GM19240 (cell line): Measurements from ENCODE around the gene ZBTB18.
A peak's percentile ranks its signal among the peaks of the same experiment; 100 is the strongest.
"Not testable (repeated sequence)": the region's sequence is repeated elsewhere in the genome, so short reads cannot be mapped to it uniquely, and the experiment has no call there.

Source experiments
- DNase-seq: peaks from one replicate; pipeline ENCODE4 v3.0.0; 2011; ENCODE audit warnings: low spot score; ENCODE audit not compliant: insufficient read length

The ZBTB18 gene

GRCh38 chr1:244041466-244042120 is 9.5 kb upstream of the ZBTB18 start:
- DNase-seq: no peak

GRCh38 chr1:244042293-244042692 is 8.8 kb upstream of the ZBTB18 start:
- no peak for DNase-seq

GRCh38 chr1:244044423-244044822 is 6.7 kb upstream of the ZBTB18 start:
- DNase-seq: no peak

- DNase-seq: not testable (repeated sequence)
These were observed 4.8 kb upstream of the ZBTB18 start for GRCh38 chr1:244046254-244046653.

- no peak for DNase-seq
These were observed 4.0 kb upstream of the ZBTB18 start for GRCh38 chr1:244046907-244047611.

GRCh38 chr1:244047621-244048255 is 3.3 kb upstream of the ZBTB18 start:
- no peak for DNase-seq

- peak; percentile 90 for DNase-seq
These were observed 2.6 kb upstream of the ZBTB18 start for GRCh38 chr1:244048256-244049161.

GRCh38 chr1:244049162-244050013 is 1.7 kb upstream of the ZBTB18 start:
- DNase-seq: no peak

- DNase-seq: no peak
These were observed 859 bp upstream of the ZBTB18 start for GRCh38 chr1:244050014-244050834.

GRCh38 chr1:244052016-244052727 is 1.1 kb downstream of the ZBTB18 start:
- no peak for DNase-seq

GRCh38 chr1:244052728-244053312 is 1.7 kb downstream of the ZBTB18 start:
- DNase-seq: no peak

- DNase-seq: no peak
These were observed 2.7 kb downstream of the ZBTB18 start for GRCh38 chr1:244053831-244054230.

GRCh38 chr1:244054247-244054923 is 3.3 kb downstream of the ZBTB18 start:
- DNase-seq: no peak

- no peak for DNase-seq
These were observed 3.8 kb downstream of the ZBTB18 start for GRCh38 chr1:244054924-244055263.

GRCh38 chr1:244056577-244056976 is 5.5 kb downstream of the ZBTB18 start:
- no peak for DNase-seq

GRCh38 chr1:244057474-244058385 is 6.6 kb downstream of the ZBTB18 start:
- DNase-seq: no peak

- no peak for DNase-seq
These were observed 9.0 kb downstream of the ZBTB18 start for GRCh38 chr1:244060117-244060516.
